Measurements from ENCODE around the gene ATP5F1B.

ATP5F1B gene

GRCh38 chr12:56589783-56590182 lies 56.0 kb downstream of the ATP5F1B start:
- DNase-seq, result no peak
- intact Hi-C loops (cut with DNase I), result no loop called here

Data from head of caudate nucleus (tissue), 42 donors.